Fibroblast of lung (primary cell): ENCODE data around the gene RGP1. TPM values are rescaled to one million over a fixed set of nuclear protein-coding genes. Genes with fewer than 3 reads are reported as not detected.

Source experiments
- DNase-seq, 2 donors: peaks; one replicate each; pipeline versions ENCODE4 v3.0.0 to v3.0.0-alpha.2; 2010; ENCODE audit warnings: low read depth in 2 of 2
- H2AFZ ChIP-seq: 2 replicates; pipeline ENCODE4 v1.5.1; 2012; ENCODE audit warnings: low read length, control low read depth, inconsistent platforms
- H3K27ac ChIP-seq: 2 replicates; pipeline ENCODE4 v1.5.1; 2011; ENCODE audit warnings: low read length, control low read depth; ENCODE audit not compliant: insufficient read depth
- H3K27me3 ChIP-seq: 2 replicates; pipeline ENCODE4 v1.5.1; 2011; ENCODE audit warnings: mild to moderate bottlenecking, low read length; ENCODE audit not compliant: control insufficient read depth, insufficient read depth
- H3K36me3 ChIP-seq: 2 replicates; pipeline ENCODE4 v1.5.1; 2011; ENCODE audit warnings: low read length; ENCODE audit not compliant: control insufficient read depth, insufficient read depth
- H3K4me1 ChIP-seq: 2 replicates; pipeline ENCODE4 v1.5.1; 2011; ENCODE audit warnings: low read length; ENCODE audit not compliant: control insufficient read depth, insufficient read depth; ENCODE audit errors: extremely low read depth
- H3K4me2 ChIP-seq: 2 replicates; pipeline ENCODE4 v1.5.1; 2011; ENCODE audit warnings: low read length, control low read depth; ENCODE audit not compliant: insufficient read depth; ENCODE audit errors: extremely low read depth
- H3K4me3 ChIP-seq, 4 experiments: fragments of 200-600 bp in 1 of 4; sonication (generic) in 1 of 4; replicated peaks in 1 of 4; 2 replicates each; pipeline ENCODE4 v1.5.1; 2011 to 2016; ENCODE audit warnings: low read length in 4 of 4, low read depth in 3 of 4, mild to moderate bottlenecking in 3 of 4, control low read depth in 2 of 4, inconsistent platforms in 1 of 4, mixed read lengths in 1 of 4; ENCODE audit not compliant: insufficient read depth in 1 of 4; ENCODE audit errors: control extremely low read depth in 1 of 4
- H3K79me2 ChIP-seq: 2 replicates; pipeline ENCODE4 v1.5.1; 2012; ENCODE audit warnings: mild to moderate bottlenecking, low read length, inconsistent platforms; ENCODE audit not compliant: control insufficient read depth, insufficient read depth
- H3K9ac ChIP-seq: 2 replicates; pipeline ENCODE4 v1.5.1; 2011; ENCODE audit warnings: mild to moderate bottlenecking, low read length, control low read depth; ENCODE audit not compliant: insufficient read depth
- H3K9me3 ChIP-seq: 2 replicates; pipeline ENCODE4 v1.5.1; 2012; ENCODE audit warnings: low read depth, low read length; ENCODE audit not compliant: control insufficient read depth, insufficient read depth
- H4K20me1 ChIP-seq: 2 replicates; pipeline ENCODE4 v1.5.1; 2011; ENCODE audit warnings: low read length; ENCODE audit not compliant: control insufficient read depth, insufficient read depth; ENCODE audit errors: extremely low read depth
- EZH2 ChIP-seq: IDR thresholded peaks from 2 replicates; pipeline ENCODE4 v1.5.1; 2012; ENCODE audit warnings: low read length, control low read depth, mild to moderate bottlenecking; ENCODE audit errors: missing control alignments
- polyA plus RNA-seq, 2 donors: library from polyadenylated mRNA; depleted of rRNA in 1 of 2; stranded (reverse) in 1 of 2; unstranded in 1 of 2; fragments of >200 nt; gene quantifications; 2 replicates each; pipeline ENCODE4 v1.2.1, GENCODE V29; 2011 to 2012; ENCODE audit warnings: missing spikeins in 1 of 2
- total RNA-seq: library from RNA; depleted of rRNA; stranded (reverse); fragments of >200 nt; gene quantifications from 2 replicates; pipeline ENCODE4 v1.2.1, GENCODE V29; 2014
- TF ChIP-seq, protein P1 (sequence below), 2 donors: IDR thresholded peaks in 1 of 2; conservative IDR thresholded peaks in 1 of 2; 1 replicate in 1 of 2; 2 replicates in 1 of 2; pipeline ENCODE4 v1.5.1; 2011 to 2012; ENCODE audit warnings: low read length in 2 of 2, control low read depth in 1 of 2, inconsistent platforms in 1 of 2, low read depth in 1 of 2, mild to moderate bottlenecking in 1 of 2

RGP1 gene
- total and polyA plus RNA-seq, 2 donors (not counting 1 experiment from before 2014, with no cell fraction given) = 14.9 to 17.4 TPM

DNA sequence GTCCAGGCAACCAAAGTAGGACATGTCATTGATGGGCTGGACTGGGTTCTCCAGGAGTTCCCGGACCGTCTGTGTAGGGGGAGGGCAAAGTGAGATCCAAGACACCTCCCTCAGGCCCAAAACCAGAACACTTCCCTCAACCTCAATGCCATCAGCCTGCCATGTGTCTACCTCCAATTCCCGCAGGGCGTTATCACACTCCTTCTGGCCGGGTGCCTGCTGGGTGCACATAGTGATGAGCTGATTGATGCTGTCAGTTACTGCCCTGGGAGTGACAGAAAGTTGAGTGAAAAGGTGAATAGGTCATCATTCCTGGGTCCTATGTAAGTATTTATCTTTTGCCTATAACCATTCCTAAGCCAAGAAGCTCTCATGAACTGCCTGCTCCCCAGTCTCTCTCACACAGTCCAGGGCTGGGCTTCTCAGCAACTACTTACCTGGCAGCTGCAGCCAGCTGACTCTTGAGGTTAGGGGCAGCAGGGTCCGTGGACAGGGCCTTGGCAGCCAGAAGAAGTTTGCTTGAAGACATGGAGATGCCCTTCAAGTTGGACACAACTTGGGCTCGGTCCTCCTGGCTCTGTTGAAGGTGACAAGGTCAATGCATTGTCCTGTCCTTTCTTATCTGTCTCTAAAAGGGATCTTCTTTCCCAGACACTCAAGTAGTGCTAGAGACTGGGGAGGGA is 38.1 kb upstream of the RGP1 start:
- Histone ChIP-seq H3K79me2 (no peaks in the 10 kb centered on the region), H3K27ac (no peak overlapping the region), H3K4me3 (no peak overlapping the region), H3K9ac (no peak overlapping the region), H4K20me1 (no peaks in the 10 kb centered on the region), H3K9me3 (no peaks in the 10 kb centered on the region), H3K27me3 (no peaks in the 10 kb centered on the region), H2AFZ (no peak overlapping the region), H3K36me3 (peaks cover 64% of the 10 kb centered on the region), H3K4me2 (no peak overlapping the region), H3K4me1 (no peaks in the 10 kb centered on the region)
- DNase-seq = no peak
- TF ChIP-seq, protein P1, sequence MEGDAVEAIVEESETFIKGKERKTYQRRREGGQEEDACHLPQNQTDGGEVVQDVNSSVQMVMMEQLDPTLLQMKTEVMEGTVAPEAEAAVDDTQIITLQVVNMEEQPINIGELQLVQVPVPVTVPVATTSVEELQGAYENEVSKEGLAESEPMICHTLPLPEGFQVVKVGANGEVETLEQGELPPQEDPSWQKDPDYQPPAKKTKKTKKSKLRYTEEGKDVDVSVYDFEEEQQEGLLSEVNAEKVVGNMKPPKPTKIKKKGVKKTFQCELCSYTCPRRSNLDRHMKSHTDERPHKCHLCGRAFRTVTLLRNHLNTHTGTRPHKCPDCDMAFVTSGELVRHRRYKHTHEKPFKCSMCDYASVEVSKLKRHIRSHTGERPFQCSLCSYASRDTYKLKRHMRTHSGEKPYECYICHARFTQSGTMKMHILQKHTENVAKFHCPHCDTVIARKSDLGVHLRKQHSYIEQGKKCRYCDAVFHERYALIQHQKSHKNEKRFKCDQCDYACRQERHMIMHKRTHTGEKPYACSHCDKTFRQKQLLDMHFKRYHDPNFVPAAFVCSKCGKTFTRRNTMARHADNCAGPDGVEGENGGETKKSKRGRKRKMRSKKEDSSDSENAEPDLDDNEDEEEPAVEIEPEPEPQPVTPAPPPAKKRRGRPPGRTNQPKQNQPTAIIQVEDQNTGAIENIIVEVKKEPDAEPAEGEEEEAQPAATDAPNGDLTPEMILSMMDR (conservative IDR thresholded peaks at IDR 0.05 in 1 of 2, IDR thresholded peaks at IDR 0.05 in 1 of 2; ENCODE audit: low read depth in 1 of 2, low read length in 2 of 2) = no peak
- no peak for TF ChIP-seq EZH2

DNA sequence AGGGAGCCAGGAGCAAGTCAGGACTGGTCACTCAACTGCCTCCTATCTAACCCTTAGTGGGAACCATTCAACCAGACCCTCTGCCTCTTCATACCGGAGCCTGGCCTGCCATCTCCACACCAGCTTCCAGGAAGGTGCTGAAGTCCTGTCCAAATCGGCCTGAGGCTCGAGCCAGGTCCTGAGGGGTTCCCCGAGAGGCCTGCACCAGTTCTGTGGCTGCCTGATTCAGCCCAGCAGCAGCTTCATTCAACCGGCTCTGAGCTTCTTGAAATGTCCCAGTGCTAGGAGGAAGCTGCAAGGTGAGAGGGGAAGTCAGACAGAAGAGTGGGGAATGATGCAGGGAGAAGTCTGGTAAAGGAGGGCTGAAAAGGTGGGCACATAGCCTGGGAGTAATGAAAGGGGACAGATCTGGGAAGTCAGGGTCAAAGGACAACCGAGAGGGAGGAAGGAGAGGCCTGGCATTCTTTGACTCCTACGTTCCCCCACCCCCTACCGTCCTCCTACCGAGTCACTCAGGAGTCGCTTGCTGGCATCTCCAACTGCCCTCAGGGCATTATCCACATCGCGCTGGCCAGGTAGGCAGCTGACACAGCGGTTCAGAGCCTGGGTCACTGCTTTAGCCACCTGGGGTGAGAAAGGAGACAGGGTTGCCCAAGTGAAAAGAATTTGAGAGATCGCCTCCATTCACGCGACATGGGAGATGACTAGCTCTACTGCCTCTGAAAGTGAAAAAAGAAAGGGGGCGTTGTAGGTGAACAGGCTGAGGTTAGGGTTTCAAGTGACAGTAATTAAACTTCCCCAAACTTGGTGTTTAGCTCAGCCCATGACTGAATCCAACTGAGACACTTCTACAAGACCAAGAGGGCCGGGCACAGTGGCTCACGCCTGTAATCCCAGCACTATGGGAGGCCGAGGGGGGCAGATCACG is 37.3 kb upstream of the RGP1 start:
- H4K20me1 ChIP-seq = no peaks in the 10 kb centered on the region
- no peak for DNase-seq
- TF ChIP-seq, protein P1 (conservative IDR thresholded peaks at IDR 0.05 in 1 of 2, IDR thresholded peaks at IDR 0.05 in 1 of 2; ENCODE audit: low read depth in 1 of 2, low read length in 2 of 2) = no peak
- TF ChIP-seq EZH2 = no peak
- H3K4me2 ChIP-seq = no peak overlapping the region
- H3K4me3 ChIP-seq = no peak overlapping the region
- H3K9me3 ChIP-seq = no peaks in the 10 kb centered on the region
- H3K36me3 ChIP-seq = peaks cover 62% of the 10 kb centered on the region
- no peaks in the 10 kb centered on the region for H3K27me3 ChIP-seq
- no peak overlapping the region for H2AFZ ChIP-seq
- H3K27ac ChIP-seq = no peak overlapping the region
- H3K4me1 ChIP-seq = no peaks in the 10 kb centered on the region
- H3K79me2 ChIP-seq = no peaks in the 10 kb centered on the region
- no peak overlapping the region for H3K9ac ChIP-seq

DNA sequence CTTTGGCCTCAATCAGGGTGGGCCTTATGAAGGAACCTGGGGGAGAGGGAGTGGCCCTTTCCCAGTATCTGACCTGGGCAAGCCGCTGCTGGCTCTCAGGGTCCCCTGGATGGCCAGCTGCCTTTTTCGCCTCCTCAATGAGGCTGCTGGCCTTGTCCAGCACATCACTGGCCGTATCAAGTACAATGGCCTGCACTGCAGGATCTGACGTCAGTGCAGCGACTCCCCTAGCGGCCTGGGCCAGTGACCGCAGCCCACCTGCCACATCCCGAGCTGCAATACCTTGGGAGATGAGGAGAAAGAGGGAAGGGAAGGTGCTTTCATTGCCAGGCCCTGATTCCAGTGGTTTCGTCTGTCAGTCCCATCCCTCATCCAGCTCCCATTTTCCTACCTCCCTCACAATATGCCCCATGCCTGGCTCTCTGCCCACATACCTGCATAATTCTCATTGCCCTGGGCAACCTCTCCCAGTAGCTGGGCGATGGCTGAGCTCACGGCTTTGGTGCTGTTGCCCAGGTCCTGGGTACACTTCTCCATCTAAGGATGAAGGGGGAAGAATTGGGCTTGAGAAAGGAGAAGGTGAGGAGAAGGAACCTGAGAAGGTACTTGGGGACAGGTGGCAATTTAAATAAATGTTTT is 36.2 kb upstream of the RGP1 start:
- Histone ChIP-seq H3K27me3 (no peaks in the 10 kb centered on the region), H3K4me3 (no peak overlapping the region), H4K20me1 (no peaks in the 10 kb centered on the region), H3K9ac (no peak overlapping the region), H3K9me3 (no peaks in the 10 kb centered on the region), H3K27ac (no peak overlapping the region), H3K79me2 (peaks cover 2% of the 10 kb centered on the region), H3K4me1 (no peaks in the 10 kb centered on the region), H3K36me3 (peaks cover 61% of the 10 kb centered on the region), H2AFZ (no peak overlapping the region), H3K4me2 (no peak overlapping the region)
- no peak for DNase-seq
- TF ChIP-seq EZH2 = no peak
- TF ChIP-seq, protein P1 (conservative IDR thresholded peaks at IDR 0.05 in 1 of 2, IDR thresholded peaks at IDR 0.05 in 1 of 2; ENCODE audit: low read depth in 1 of 2, low read length in 2 of 2) = no peak
